PFSK-1 (cell line): ENCODE results near the gene ANKH.

Experiments
- FOXP2 ChIP-seq: optimal IDR thresholded peaks from 2 replicates; pipeline ENCODE3; 2011; ENCODE audit warnings: borderline replicate concordance, control low read depth, inconsistent platforms; ENCODE audit not compliant: insufficient read depth; ENCODE audit errors: extremely low read length, extremely low read depth
- POLR2AphosphoS5 ChIP-seq: IDR thresholded peaks from 2 replicates; pipeline ENCODE4 v1.6.1; 2012; ENCODE audit warnings: low read depth, mild to moderate bottlenecking, control low read depth, low read length, moderate library complexity
- SIN3A ChIP-seq: IDR thresholded peaks from 2 replicates; pipeline ENCODE4 v1.6.1; 2012; ENCODE audit warnings: mild to moderate bottlenecking, low read length, moderate library complexity, borderline replicate concordance; ENCODE audit not compliant: insufficient read depth
- TAF1 ChIP-seq: IDR thresholded peaks from 2 replicates; pipeline ENCODE4 v1.6.1; 2012; ENCODE audit warnings: low read length, control low read depth, borderline replicate concordance; ENCODE audit not compliant: insufficient read depth
- TF ChIP-seq, protein P1 (sequence below), 2 experiments: IDR thresholded peaks; 2 replicates each; pipeline versions ENCODE4 v1.6.1 to v1.8.0; 2011 to 2012; ENCODE audit warnings: low read depth in 2 of 2, low read length in 2 of 2, control low read depth in 1 of 2, inconsistent platforms in 1 of 2, mild to moderate bottlenecking in 1 of 2, moderate library complexity in 1 of 2; ENCODE audit not compliant: insufficient read depth in 1 of 2

ANKH gene

DNA sequence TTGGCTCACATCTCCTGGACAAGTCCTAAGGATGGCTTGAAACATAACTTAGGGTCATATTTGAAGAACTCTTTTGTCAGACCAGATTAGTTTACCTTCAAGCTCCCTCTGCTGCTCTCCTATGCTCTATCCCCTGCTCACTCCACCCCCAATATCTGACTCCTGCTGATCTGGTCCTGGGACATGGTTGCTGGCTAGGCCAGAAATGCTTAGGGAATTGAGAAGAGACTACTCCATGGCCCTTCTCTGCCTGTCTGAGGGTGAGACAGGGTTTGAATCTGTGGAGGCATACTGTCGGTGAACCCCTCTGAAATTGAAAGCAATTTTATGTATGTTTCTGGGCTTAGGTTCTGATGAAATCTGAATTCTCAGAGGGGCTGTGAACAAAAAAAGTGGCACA is 203.8 kb downstream of the ANKH start:
- TF ChIP-seq POLR2AphosphoS5 (no peak), TAF1 (no peak), FOXP2 (no peak), SIN3A (no peak)
- TF ChIP-seq, protein P1, sequence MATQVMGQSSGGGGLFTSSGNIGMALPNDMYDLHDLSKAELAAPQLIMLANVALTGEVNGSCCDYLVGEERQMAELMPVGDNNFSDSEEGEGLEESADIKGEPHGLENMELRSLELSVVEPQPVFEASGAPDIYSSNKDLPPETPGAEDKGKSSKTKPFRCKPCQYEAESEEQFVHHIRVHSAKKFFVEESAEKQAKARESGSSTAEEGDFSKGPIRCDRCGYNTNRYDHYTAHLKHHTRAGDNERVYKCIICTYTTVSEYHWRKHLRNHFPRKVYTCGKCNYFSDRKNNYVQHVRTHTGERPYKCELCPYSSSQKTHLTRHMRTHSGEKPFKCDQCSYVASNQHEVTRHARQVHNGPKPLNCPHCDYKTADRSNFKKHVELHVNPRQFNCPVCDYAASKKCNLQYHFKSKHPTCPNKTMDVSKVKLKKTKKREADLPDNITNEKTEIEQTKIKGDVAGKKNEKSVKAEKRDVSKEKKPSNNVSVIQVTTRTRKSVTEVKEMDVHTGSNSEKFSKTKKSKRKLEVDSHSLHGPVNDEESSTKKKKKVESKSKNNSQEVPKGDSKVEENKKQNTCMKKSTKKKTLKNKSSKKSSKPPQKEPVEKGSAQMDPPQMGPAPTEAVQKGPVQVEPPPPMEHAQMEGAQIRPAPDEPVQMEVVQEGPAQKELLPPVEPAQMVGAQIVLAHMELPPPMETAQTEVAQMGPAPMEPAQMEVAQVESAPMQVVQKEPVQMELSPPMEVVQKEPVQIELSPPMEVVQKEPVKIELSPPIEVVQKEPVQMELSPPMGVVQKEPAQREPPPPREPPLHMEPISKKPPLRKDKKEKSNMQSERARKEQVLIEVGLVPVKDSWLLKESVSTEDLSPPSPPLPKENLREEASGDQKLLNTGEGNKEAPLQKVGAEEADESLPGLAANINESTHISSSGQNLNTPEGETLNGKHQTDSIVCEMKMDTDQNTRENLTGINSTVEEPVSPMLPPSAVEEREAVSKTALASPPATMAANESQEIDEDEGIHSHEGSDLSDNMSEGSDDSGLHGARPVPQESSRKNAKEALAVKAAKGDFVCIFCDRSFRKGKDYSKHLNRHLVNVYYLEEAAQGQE (IDR thresholded peaks at IDR 0.05; ENCODE audit: insufficient read depth in 1 of 2, low read depth in 2 of 2, low read length in 2 of 2) = no peak

DNA sequence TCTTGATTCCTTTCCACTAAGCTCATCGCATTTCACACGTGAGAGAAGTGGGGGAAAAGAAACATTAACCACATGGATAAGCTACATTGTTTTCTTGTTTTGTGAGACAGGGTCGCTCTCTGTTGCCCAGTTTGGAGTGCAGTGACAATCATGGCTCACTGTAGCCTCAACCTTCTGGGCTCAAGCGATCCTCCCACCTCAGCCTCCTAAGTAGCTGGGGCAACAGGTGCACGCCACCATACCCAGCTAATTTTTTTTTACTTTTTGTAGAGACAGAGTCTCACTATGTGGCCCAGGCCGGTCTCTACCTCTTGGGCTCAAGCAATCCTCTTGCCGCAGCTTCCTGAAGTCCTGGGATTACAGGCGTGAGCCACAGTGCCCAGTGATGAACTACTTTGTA is 204.3 kb downstream of the ANKH start:
- TF ChIP-seq FOXP2 (no peak), TAF1 (no peak), SIN3A (no peak), POLR2AphosphoS5 (no peak)
- TF ChIP-seq, protein P1 (IDR thresholded peaks at IDR 0.05; ENCODE audit: insufficient read depth in 1 of 2, low read depth in 2 of 2, low read length in 2 of 2) = no peak

DNA sequence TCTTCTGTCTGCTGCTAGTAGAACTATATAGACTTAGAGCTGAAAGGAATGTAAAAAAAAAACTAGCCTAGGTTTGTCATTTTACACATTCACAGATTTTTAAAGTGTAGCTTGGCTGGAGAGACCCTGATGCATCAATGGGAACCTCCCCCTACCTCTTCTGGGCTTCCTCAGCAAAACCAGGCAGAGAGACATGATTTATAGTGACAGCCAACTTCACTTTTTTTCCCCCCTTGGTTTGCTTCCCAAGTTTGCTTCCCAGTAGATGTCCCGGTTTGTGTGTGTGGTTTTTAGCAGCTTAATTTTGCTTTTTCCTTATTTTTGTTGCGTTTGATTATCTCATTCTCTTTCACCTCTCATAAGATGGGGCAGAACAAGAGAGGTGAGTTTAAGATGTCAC is 205.2 kb downstream of the ANKH start:
- no peak for TF ChIP-seq POLR2AphosphoS5
- TF ChIP-seq, protein P1 (IDR thresholded peaks at IDR 0.05; ENCODE audit: insufficient read depth in 1 of 2, low read depth in 2 of 2, low read length in 2 of 2) = no peak
- no peak for TF ChIP-seq SIN3A
- TF ChIP-seq TAF1 = no peak
- no peak for TF ChIP-seq FOXP2

DNA sequence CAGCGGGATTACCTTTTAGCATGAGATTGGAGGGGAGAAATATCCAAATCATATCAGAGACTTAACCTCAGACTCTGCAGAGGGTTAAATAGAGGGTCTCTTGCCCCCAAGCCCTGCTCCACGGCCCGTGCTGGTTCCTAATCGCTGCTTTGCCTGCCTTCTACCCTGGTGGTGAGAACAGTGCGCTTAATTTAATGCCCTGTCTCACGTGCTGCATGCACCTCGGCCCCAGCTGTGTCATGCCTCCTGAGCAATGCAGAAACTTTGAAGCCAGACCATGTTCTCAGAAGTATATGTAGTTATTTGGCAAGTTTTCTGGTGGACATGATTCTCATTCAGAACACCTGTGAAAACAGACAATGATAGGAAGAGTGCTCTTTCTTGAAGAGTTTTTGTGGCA is 205.6 kb downstream of the ANKH start:
- TF ChIP-seq SIN3A = no peak; the same call in 1 of the 2 replicates
- TF ChIP-seq, protein P1 (IDR thresholded peaks at IDR 0.05; ENCODE audit: insufficient read depth in 1 of 2, low read depth in 2 of 2, low read length in 2 of 2) = no peak
- TF ChIP-seq FOXP2 = no peak
- TF ChIP-seq TAF1 = no peak
- TF ChIP-seq POLR2AphosphoS5 = no peak

DNA sequence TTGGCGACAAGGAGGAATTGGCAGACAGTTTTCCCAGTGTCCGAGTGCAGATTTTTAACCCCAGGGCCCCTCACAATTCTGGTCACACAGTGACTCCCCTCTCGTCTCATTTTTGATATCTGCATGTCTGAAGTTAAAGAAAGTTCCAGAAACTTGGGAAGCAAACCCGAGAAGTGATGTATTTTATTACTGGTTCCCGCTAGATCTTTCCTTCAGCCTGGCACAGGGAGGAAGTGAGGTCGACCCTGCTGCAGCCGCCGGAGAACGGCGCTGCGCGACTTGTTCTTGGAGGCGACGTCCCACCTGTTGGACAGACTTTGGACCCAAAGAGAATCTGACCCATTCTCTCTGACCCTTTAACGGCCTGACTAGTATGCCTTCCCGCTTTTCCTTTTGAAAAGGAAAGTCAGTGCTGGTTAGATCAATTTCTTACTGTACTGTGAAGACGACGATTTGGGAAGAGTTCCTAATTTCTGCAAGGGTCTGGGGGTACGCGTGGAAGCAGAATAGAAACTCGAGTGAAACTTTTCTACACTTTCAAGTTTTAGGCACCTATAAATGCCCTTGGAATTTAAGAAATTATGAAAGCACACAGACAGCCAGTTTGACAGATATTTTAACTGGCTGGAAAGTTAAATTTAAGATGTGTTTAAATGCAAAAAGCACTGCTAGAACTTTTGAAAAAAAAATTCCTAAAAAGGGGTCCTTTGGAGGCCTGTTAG is 206.3 kb downstream of the ANKH start:
- TF ChIP-seq POLR2AphosphoS5 = no peak
- TF ChIP-seq TAF1 = no peak
- no peak for TF ChIP-seq SIN3A
- TF ChIP-seq FOXP2 = no peak
- TF ChIP-seq, protein P1 (IDR thresholded peaks at IDR 0.05; ENCODE audit: insufficient read depth in 1 of 2, low read depth in 2 of 2, low read length in 2 of 2) = no peak
